HEK293 (cell line): ENCODE measurements around the gene NAT10.
"Not testable (repeated sequence)": the region's sequence is repeated elsewhere in the genome, so short reads cannot be mapped to it uniquely, and the experiment has no call there.

Experiments used
- CTCF ChIA-PET: fragments of 350-600 bp; formaldehyde crosslinking; extraction: SDS; loops from one replicate; lab custom pipeline; 2021; ENCODE audit warnings: antibody characterized with exemption; lab: Yijun Ruan, JAX
- POLR2A ChIA-PET: fragments of 300-600 bp; formaldehyde crosslinking; extraction: SDS; loops from one replicate; lab custom pipeline; 2020; ENCODE audit warnings: antibody characterized with exemption, inconsistent platforms; lab: Yijun Ruan, JAX
- H3K27ac ChIP-seq: fragments of 200-500 bp; sonication (Bioruptor generic); 2 replicates; pipeline ENCODE4 v1.5.1; 2014; ENCODE audit warnings: low read depth, low read length, control low read depth, inconsistent platforms; ENCODE audit errors: extremely low read depth
- H3K36me3 ChIP-seq, 2 experiments: fragments of 200-500 bp in 1 of 2; sonication (Bioruptor generic) in 1 of 2; 1 replicate in 1 of 2; 2 replicates in 1 of 2; pipeline ENCODE4 v1.5.1; 2014 to 2017; ENCODE audit warnings: inconsistent platforms in 2 of 2, low read length in 2 of 2; ENCODE audit not compliant: control insufficient read depth in 2 of 2, insufficient read depth in 1 of 2
- H3K4me1 ChIP-seq: fragments of 200-500 bp; sonication (Bioruptor generic); 2 replicates; pipeline ENCODE4 v1.5.1; 2014; ENCODE audit warnings: mild to moderate bottlenecking, low read length, inconsistent platforms; ENCODE audit not compliant: control insufficient read depth, insufficient read depth
- H3K4me3 ChIP-seq: 2 replicates; pipeline ENCODE4 v1.5.1; 2011; ENCODE audit warnings: low read depth, mild to moderate bottlenecking, control low read depth, low read length, moderate library complexity
- H3K9me3 ChIP-seq: fragments of 200-500 bp; sonication (Bioruptor generic); 2 replicates; pipeline ENCODE4 v1.5.1; 2014; ENCODE audit warnings: low read depth, low read length, inconsistent platforms; ENCODE audit not compliant: control insufficient read depth, insufficient read depth
- GLIS1 ChIP-seq: fragments of 450-650 bp; formaldehyde crosslinking; IDR thresholded peaks from 2 replicates; pipeline ENCODE4 v1.5.1; 2016; ENCODE audit warnings: missing biosample characterization, missing genetic modification characterization
- KLF7 ChIP-seq: fragments of 450-650 bp; formaldehyde crosslinking; IDR thresholded peaks from 2 replicates; pipeline ENCODE4 v1.5.1; 2016; ENCODE audit warnings: missing biosample characterization, missing genetic modification characterization, borderline replicate concordance
- OSR2 ChIP-seq: fragments of 450-650 bp; formaldehyde crosslinking; IDR thresholded peaks from 2 replicates; pipeline ENCODE4 v1.5.1; 2016; ENCODE audit warnings: missing biosample characterization, missing genetic modification characterization
- OVOL3 ChIP-seq: fragments of 450-650 bp; formaldehyde crosslinking; IDR thresholded peaks from 2 replicates; pipeline ENCODE4 v1.5.1; 2016; ENCODE audit warnings: missing biosample characterization, missing genetic modification characterization
- PRDM10 ChIP-seq: fragments of 450-650 bp; formaldehyde crosslinking; IDR thresholded peaks from 2 replicates; pipeline ENCODE4 v1.5.1; 2016; ENCODE audit warnings: missing biosample characterization, missing genetic modification characterization
- ZBTB17 ChIP-seq: fragments of 450-650 bp; formaldehyde crosslinking; IDR thresholded peaks from 2 replicates; pipeline ENCODE4 v1.5.1; 2016; ENCODE audit warnings: missing biosample characterization, missing genetic modification characterization
- ZFP37 ChIP-seq: fragments of 450-650 bp; formaldehyde crosslinking; IDR thresholded peaks from 2 replicates; pipeline ENCODE4 v1.5.1; 2016; ENCODE audit warnings: missing biosample characterization, missing genetic modification characterization
- ZNF133 ChIP-seq: fragments of 450-650 bp; formaldehyde crosslinking; IDR thresholded peaks from 2 replicates; pipeline ENCODE4 v1.5.1; 2016; ENCODE audit warnings: missing biosample characterization, missing genetic modification characterization
- ZNF16 ChIP-seq: fragments of 450-650 bp; formaldehyde crosslinking; IDR thresholded peaks from 2 replicates; pipeline ENCODE4 v1.5.1; 2016; ENCODE audit warnings: low read depth, missing biosample characterization, missing genetic modification characterization
- ZNF174 ChIP-seq: fragments of 450-650 bp; formaldehyde crosslinking; IDR thresholded peaks from 2 replicates; pipeline ENCODE4 v1.5.0; 2017; ENCODE audit warnings: missing biosample characterization, mild to moderate bottlenecking, missing genetic modification characterization
- ZNF423 ChIP-seq: fragments of 450-650 bp; formaldehyde crosslinking; IDR thresholded peaks from 2 replicates; pipeline ENCODE4 v1.5.1; 2016; ENCODE audit warnings: missing biosample characterization, missing genetic modification characterization
- ZNF544 ChIP-seq: fragments of 450-650 bp; formaldehyde crosslinking; IDR thresholded peaks from 2 replicates; pipeline ENCODE4 v1.5.0; 2017; ENCODE audit warnings: missing biosample characterization, missing genetic modification characterization
- ZNF555 ChIP-seq: fragments of 450-650 bp; formaldehyde crosslinking; conservative IDR thresholded peaks from 2 replicates; pipeline ENCODE4 v1.5.1; 2017; ENCODE audit warnings: missing biosample characterization, mild to moderate bottlenecking, missing genetic modification characterization, inconsistent platforms
- ZNF585B ChIP-seq: fragments of 450-650 bp; formaldehyde crosslinking; IDR thresholded peaks from 2 replicates; pipeline ENCODE4 v1.5.1; 2016; ENCODE audit warnings: missing biosample characterization, missing genetic modification characterization
- ZNF701 ChIP-seq: fragments of 450-650 bp; formaldehyde crosslinking; IDR thresholded peaks from 2 replicates; pipeline ENCODE4 v1.5.1; 2016; ENCODE audit warnings: missing biosample characterization, missing genetic modification characterization
- ZSCAN16 ChIP-seq: fragments of 450-650 bp; formaldehyde crosslinking; IDR thresholded peaks from 2 replicates; pipeline ENCODE4 v1.5.1; 2016; ENCODE audit warnings: missing biosample characterization, missing genetic modification characterization
- TF ChIP-seq, protein P1 (sequence below): fragments of 450-650 bp; formaldehyde crosslinking; IDR thresholded peaks from 2 replicates; pipeline ENCODE4 v1.5.1; 2016; ENCODE audit warnings: missing biosample characterization, missing genetic modification characterization
- TF ChIP-seq, protein P2 (sequence below): fragments of 450-650 bp; formaldehyde crosslinking; IDR thresholded peaks from 2 replicates; pipeline ENCODE4 v1.5.1; 2016; ENCODE audit warnings: missing biosample characterization, missing genetic modification characterization
- TF ChIP-seq, protein P3 (sequence below): fragments of 450-650 bp; formaldehyde crosslinking; IDR thresholded peaks from 2 replicates; pipeline ENCODE4 v1.5.1; 2016; ENCODE audit warnings: missing biosample characterization, missing genetic modification characterization

The NAT10 gene

DNA sequence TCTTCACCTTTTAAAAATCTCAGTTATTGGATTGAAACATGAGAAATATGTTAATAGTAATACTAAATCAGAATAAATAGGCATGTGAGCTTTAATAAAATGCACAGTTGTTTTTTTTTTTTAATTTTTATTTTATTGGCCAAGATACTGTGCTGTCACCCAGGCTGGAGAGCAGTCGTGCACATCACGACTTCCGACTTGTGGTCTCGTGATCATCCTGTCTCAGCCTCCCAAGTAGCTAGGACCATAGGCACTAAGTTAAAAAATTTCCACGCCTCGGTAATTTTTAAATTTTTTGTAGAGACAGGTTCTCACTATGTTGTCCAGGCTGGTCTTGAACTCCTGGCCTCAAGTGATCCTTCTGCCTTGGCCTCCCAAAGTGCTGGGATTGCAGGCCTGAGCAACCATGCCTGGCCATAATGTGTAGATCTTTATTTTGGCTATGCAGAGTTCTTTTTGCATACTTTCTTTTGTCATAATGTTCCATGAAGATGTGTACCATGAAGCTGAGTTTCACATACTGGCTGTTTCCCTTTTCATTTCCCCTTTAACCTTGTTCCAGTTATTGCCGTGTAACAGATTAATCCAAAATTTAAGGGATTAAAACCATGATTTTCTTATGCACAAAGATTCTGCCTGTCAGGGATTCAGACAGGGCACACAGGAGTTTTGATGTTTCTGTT, 37.9 kb upstream of the NAT10 start:
- H3K4me3 ChIP-seq: no peak overlapping the region
- TF ChIP-seq ZNF555 (tag by site-specific recombination) (no peak), ZNF544 (no peak), PRDM10 (tag by site-specific recombination) (no peak), ZFP37 (tag by site-specific recombination) (no peak), ZNF174 (tag by site-specific recombination) (no peak), ZNF423 (no peak), ZNF701 (tag by site-specific recombination) (no peak), OVOL3 (no peak), GLIS1 (tag by site-specific recombination) (no peak), ZNF585B (no peak), KLF7 (tag by site-specific recombination) (no peak)
- TF ChIP-seq, protein P1, sequence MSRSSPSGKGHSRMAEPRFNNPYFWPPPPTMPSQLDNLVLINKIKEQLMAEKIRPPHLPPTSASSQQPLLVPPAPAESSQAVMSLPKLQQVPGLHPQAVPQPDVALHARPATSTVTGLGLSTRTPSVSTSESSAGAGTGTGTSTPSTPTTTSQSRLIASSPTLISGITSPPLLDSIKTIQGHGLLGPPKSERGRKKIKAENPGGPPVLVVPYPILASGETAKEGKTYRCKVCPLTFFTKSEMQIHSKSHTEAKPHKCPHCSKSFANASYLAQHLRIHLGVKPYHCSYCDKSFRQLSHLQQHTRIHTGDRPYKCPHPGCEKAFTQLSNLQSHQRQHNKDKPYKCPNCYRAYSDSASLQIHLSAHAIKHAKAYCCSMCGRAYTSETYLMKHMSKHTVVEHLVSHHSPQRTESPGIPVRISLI (tag by site-specific recombination): no peak
- TF ChIP-seq, all 188 proteins: peak for 0
- ChIA-PET CTCF (interaction anchor here (0.6 to 0.7 kb wide), 2 partner anchors 13 to 124 kb away, joined by 3 read pairs; no protein-coding TSS in a partner anchor), POLR2A (interaction anchor here (0.9 to 1.0 kb wide), 2 partner anchors 14 to 16 kb away, joined by 4 read pairs; partner anchors contain the start of gene CAPRIN1)
- H3K9me3 ChIP-seq: no peaks in the 10 kb centered on the region
- peaks cover 2% of the 10 kb centered on the region; the same call in 1 of the 2 replicates for H3K4me1 ChIP-seq
- H3K36me3 ChIP-seq: peaks cover 9 to 42% of the 10 kb centered on the region in 2 experiments
- no peak overlapping the region for H3K27ac ChIP-seq

DNA sequence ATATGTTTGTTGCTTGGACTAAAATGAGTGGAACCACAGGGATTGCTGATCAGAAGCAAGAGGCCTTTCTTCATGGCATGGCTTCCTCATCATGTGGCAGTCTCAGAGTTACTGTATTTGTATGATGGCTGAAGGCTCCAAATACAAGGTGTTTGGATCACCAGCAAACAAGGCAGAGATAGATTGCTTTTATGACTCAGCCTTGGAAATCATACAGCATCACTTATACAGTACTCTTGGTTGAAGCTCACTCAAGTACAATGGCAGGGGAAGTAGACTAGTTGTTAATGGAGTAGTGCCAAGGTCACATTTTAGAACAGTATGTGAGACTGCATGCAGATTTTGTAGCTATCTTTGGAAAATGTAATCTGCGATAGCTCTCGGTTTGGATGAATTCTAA, 37.3 kb upstream of the NAT10 start:
- Histone ChIP-seq H3K27ac (no peak overlapping the region), H3K36me3 (peaks cover 9 to 45% of the 10 kb centered on the region in 2 experiments), H3K9me3 (no peaks in the 10 kb centered on the region), H3K4me1 (peaks cover 2% of the 10 kb centered on the region; the same call in 1 of the 2 replicates), H3K4me3 (no peak overlapping the region)
- CTCF ChIA-PET: no interaction called here
- TF ChIP-seq, protein P2, sequence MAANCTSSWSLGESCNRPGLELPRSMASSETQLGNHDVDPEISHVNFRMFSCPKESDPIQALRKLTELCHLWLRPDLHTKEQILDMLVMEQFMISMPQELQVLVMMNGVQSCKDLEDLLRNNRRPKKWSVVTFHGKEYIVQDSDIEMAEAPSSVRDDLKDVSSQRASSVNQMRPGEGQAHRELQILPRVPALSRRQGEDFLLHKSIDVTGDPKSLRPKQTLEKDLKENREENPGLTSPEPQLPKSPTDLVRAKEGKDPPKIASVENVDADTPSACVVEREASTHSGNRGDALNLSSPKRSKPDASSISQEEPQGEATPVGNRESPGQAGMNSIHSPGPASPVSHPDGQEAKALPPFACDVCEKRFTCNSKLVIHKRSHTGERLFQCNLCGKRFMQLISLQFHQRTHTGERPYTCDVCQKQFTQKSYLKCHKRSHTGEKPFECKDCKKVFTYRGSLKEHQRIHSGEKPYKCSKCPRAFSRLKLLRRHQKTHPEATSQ: no peak
- TF ChIP-seq ZSCAN16 (tag by site-specific recombination) (peak; percentile 93), ZBTB17 (peak; percentile 72), ZNF16 (no peak), ZNF133 (tag by site-specific recombination) (peak; percentile 81), OSR2 (tag by site-specific recombination) (peak; percentile 24; the same call in 1 of the 2 replicates)
- TF ChIP-seq, protein P3, sequence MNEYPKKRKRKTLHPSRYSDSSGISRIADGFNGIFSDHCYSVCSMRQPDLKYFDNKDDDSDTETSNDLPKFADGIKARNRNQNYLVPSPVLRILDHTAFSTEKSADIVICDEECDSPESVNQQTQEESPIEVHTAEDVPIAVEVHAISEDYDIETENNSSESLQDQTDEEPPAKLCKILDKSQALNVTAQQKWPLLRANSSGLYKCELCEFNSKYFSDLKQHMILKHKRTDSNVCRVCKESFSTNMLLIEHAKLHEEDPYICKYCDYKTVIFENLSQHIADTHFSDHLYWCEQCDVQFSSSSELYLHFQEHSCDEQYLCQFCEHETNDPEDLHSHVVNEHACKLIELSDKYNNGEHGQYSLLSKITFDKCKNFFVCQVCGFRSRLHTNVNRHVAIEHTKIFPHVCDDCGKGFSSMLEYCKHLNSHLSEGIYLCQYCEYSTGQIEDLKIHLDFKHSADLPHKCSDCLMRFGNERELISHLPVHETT (tag by site-specific recombination): 0 out of 2 replicates have a peak, but pooled peaks have one; percentile 16
- POLR2A ChIA-PET: interaction anchor here (0.9 to 1.0 kb wide), 2 partner anchors 15 to 17 kb away, joined by 4 read pairs; partner anchors contain the start of gene CAPRIN1

- not testable (repeated sequence) for H3K4me3 ChIP-seq, H3K9me3 ChIP-seq, H3K4me1 ChIP-seq, H3K27ac ChIP-seq
- H3K36me3 ChIP-seq: peaks cover 22 to 66% of the 10 kb centered on the region in 2 experiments
- ChIA-PET CTCF (interaction anchor here (0.6 to 1.8 kb wide), 2 partner anchors 74 to 134 kb away, joined by 3 to 7 read pairs; no protein-coding TSS in a partner anchor), POLR2A (interaction anchor here (0.6 to 1.0 kb wide), 2 partner anchors 10 to 34 kb away, joined by 3 to 10 read pairs; no protein-coding TSS in a partner anchor)
Measured at GRCh38 chr11:34071306-34071705, 34.1 kb upstream of the NAT10 start.
